HEK293T (cell line): Measurements from ENCODE around the gene CDCP2.

Experiments used
- BHLHE40 ChIP-seq: fragments of 450-650 bp; IDR thresholded peaks from 2 replicates; pipeline ENCODE4 v1.6.1; 2016; ENCODE audit warnings: mild to moderate bottlenecking, moderate library complexity, borderline replicate concordance
- FOXA1 ChIP-seq: fragments of 450-650 bp; IDR thresholded peaks from 2 replicates; pipeline ENCODE4 v1.6.1; 2016; ENCODE audit warnings: mild to moderate bottlenecking
- HDGF ChIP-seq: fragments of 450-650 bp; IDR thresholded peaks from 2 replicates; pipeline ENCODE4 v1.6.1; 2017; ENCODE audit warnings: antibody characterized with exemption, borderline replicate concordance
- LEF1 ChIP-seq: fragments of 450-650 bp; IDR thresholded peaks from 2 replicates; pipeline ENCODE4 v1.6.1; 2017; ENCODE audit warnings: mild to moderate bottlenecking, borderline replicate concordance
- TARDBP ChIP-seq: fragments of 450-650 bp; IDR thresholded peaks from 2 replicates; pipeline ENCODE4 v1.6.1; 2016

GRCh38 chr1:54156986-54157385 lies 4.2 kb upstream of the CDCP2 start:
- TF ChIP-seq LEF1 (no peak), HDGF (no peak), TARDBP (no peak), BHLHE40 (no peak), FOXA1 (no peak)
